ENCODE measurements around the gene PTPRN.

DNA sequence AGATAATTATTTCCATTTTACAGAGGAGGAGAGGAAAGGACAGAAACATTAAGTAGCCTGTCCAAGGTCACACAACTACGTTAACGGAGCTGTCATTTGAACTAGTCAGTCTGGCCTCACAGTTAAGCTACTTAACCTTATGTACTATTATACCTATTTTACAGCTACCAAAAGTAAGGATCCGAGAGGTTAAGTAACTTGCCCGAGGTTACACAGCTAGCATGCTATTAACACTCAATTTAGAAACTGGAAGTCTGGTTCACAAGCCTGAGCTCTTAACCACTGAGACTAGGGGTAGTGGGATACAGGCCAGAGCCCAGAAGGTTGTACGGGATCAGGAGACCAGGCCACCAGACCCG lies 64.4 kb downstream of the PTPRN start:
- TF ChIP-seq CTCF (IDR thresholded peaks at IDR 0.05) (no peak), POLR2A (IDR thresholded peaks at IDR 0.05) (no peak)
